ENCODE measurements around the gene STIMATE.

The STIMATE gene

GRCh38 chr3:52893723-52894122 lies 3.6 kb downstream of the STIMATE start:
- DNase-seq (ENCODE audit: low read depth in 2 of 2): no peak

- no peak for DNase-seq (ENCODE audit: low read depth in 2 of 2)
These were observed 4.6 kb downstream of the STIMATE start for GRCh38 chr3:52892625-52893311.

GRCh38 chr3:52892290-52892624 lies 5.1 kb downstream of the STIMATE start:
- no peak for DNase-seq (ENCODE audit: low read depth in 2 of 2)

GRCh38 chr3:52891615-52892081 lies 5.7 kb downstream of the STIMATE start:
- DNase-seq (ENCODE audit: low read depth in 2 of 2): no peak

GRCh38 chr3:52891164-52891563 lies 6.2 kb downstream of the STIMATE start:
- DNase-seq (ENCODE audit: low read depth in 2 of 2): peak; percentile 37 to 43

- peak; percentile 16 to 26 for DNase-seq (ENCODE audit: low read depth in 2 of 2)
These were observed 6.6 kb downstream of the STIMATE start for GRCh38 chr3:52890735-52891134.

GRCh38 chr3:52889901-52890300 lies 7.4 kb downstream of the STIMATE start:
- DNase-seq (ENCODE audit: low read depth in 2 of 2): no peak

- no peak for DNase-seq (ENCODE audit: low read depth in 2 of 2)
These were observed 10.2 kb downstream of the STIMATE start for GRCh38 chr3:52887166-52887565.

GRCh38 chr3:52886049-52886730 lies 11.2 kb downstream of the STIMATE start:
- DNase-seq (ENCODE audit: low read depth in 2 of 2): no peak

- DNase-seq (ENCODE audit: low read depth in 2 of 2): no peak
These were observed 15.0 kb downstream of the STIMATE start for GRCh38 chr3:52882377-52882776.

- no peak for DNase-seq (ENCODE audit: low read depth in 2 of 2)
These were observed 15.5 kb downstream of the STIMATE start for GRCh38 chr3:52881871-52882270.

- DNase-seq (ENCODE audit: low read depth in 2 of 2): no peak
These were observed 16.9 kb downstream of the STIMATE start for GRCh38 chr3:52880474-52880873.

- DNase-seq (ENCODE audit: low read depth in 2 of 2): no peak
These were observed 17.3 kb downstream of the STIMATE start for GRCh38 chr3:52880047-52880446.

- no peak for DNase-seq (ENCODE audit: low read depth in 2 of 2)
These were observed 17.8 kb downstream of the STIMATE start for GRCh38 chr3:52879581-52879980.

GRCh38 chr3:52879090-52879489 lies 18.3 kb downstream of the STIMATE start:
- no peak for DNase-seq (ENCODE audit: low read depth in 2 of 2)

- DNase-seq (ENCODE audit: low read depth in 2 of 2): no peak
These were observed 20.3 kb downstream of the STIMATE start for GRCh38 chr3:52877085-52877484.

- no peak for DNase-seq (ENCODE audit: low read depth in 2 of 2)
These were observed 22.3 kb downstream of the STIMATE start for GRCh38 chr3:52874864-52875587.

GRCh38 chr3:52874160-52874701 lies 23.1 kb downstream of the STIMATE start:
- DNase-seq (ENCODE audit: low read depth in 2 of 2): no peak

GRCh38 chr3:52873433-52874159 lies 23.8 kb downstream of the STIMATE start:
- DNase-seq (ENCODE audit: low read depth in 2 of 2): no peak

- no peak for DNase-seq (ENCODE audit: low read depth in 2 of 2)
These were observed 25.1 kb downstream of the STIMATE start for GRCh38 chr3:52872245-52872644.

GRCh38 chr3:52871761-52872160 lies 25.6 kb downstream of the STIMATE start:
- no peak for DNase-seq (ENCODE audit: low read depth in 2 of 2)

GRCh38 chr3:52870471-52870870 lies 26.9 kb downstream of the STIMATE start:
- DNase-seq (ENCODE audit: low read depth in 2 of 2): no peak
